Liver (tissue), 9 donors: ENCODE measurements around the gene SMIM44. TPM values are rescaled to one million over a fixed set of nuclear protein-coding genes. Genes with fewer than 3 reads are reported as not detected.

Experiments used
- DNase-seq: peaks from one replicate; pipeline ENCODE4 v3.0.0-alpha.2; 2017; ENCODE audit warnings: low spot score
- H3K27ac ChIP-seq, 2 donors: one replicate each; pipeline ENCODE4 v1.7.0; 2013; ENCODE audit warnings: inconsistent platforms in 2 of 2, low read length in 2 of 2, control low read depth in 1 of 2, low read depth in 1 of 2, mild to moderate bottlenecking in 1 of 2
- H3K27me3 ChIP-seq, 4 donors: one replicate each; pipeline versions ENCODE4 v1.6.1 to v1.7.0; 2013; ENCODE audit warnings: low read length in 3 of 4, inconsistent platforms in 1 of 4, mild to moderate bottlenecking in 1 of 4, moderate library complexity in 1 of 4; ENCODE audit not compliant: control insufficient read depth in 4 of 4, insufficient read depth in 4 of 4
- H3K36me3 ChIP-seq, 4 donors: one replicate each; pipeline versions ENCODE4 v1.6.1 to v1.7.0; 2013; ENCODE audit warnings: low read length in 3 of 4, mild to moderate bottlenecking in 3 of 4, low read depth in 1 of 4, moderate library complexity in 1 of 4; ENCODE audit not compliant: control insufficient read depth in 4 of 4, insufficient read depth in 3 of 4
- H3K4me1 ChIP-seq, 4 donors: one replicate each; pipeline versions ENCODE4 v1.6.1 to v1.7.0; 2013; ENCODE audit warnings: low read length in 3 of 4, mild to moderate bottlenecking in 3 of 4, moderate library complexity in 1 of 4; ENCODE audit not compliant: control insufficient read depth in 4 of 4, insufficient read depth in 4 of 4
- H3K4me3 ChIP-seq, 3 donors: one replicate each; pipeline versions ENCODE4 v1.6.1 to v1.7.0; 2013; ENCODE audit warnings: low read length in 3 of 3, control low read depth in 1 of 3, low read depth in 1 of 3, mild to moderate bottlenecking in 1 of 3
- H3K9ac ChIP-seq, 2 donors: one replicate each; pipeline ENCODE4 v1.7.0; 2013; ENCODE audit warnings: low read length in 2 of 2, mild to moderate bottlenecking in 2 of 2, moderate library complexity in 2 of 2, control low read depth in 1 of 2, low read depth in 1 of 2
- H3K9me3 ChIP-seq, 4 donors: one replicate each; pipeline versions ENCODE4 v1.6.1 to v1.7.0; 2013; ENCODE audit warnings: low read length in 3 of 4; ENCODE audit not compliant: control insufficient read depth in 4 of 4
- ATF3 ChIP-seq: IDR thresholded peaks from 2 replicates; pipeline ENCODE4 v1.6.1; 2016; ENCODE audit warnings: antibody characterized with exemption
- CTCF ChIP-seq: fragments of 150-350 bp; IDR thresholded peaks from 2 replicates; pipeline ENCODE4 v1.5.1; 2017; ENCODE audit warnings: improper control_type of control experiment, low read depth, low read length; ENCODE audit not compliant: missing input control
- EGR1 ChIP-seq, 2 donors: IDR thresholded peaks; 2 replicates each; pipeline ENCODE4 v1.6.1; 2016 to 2018; ENCODE audit warnings: antibody characterized with exemption in 2 of 2, low read depth in 2 of 2
- FOXA1 ChIP-seq: IDR thresholded peaks from 2 replicates; pipeline ENCODE4 v1.6.1; 2016; ENCODE audit warnings: antibody characterized with exemption
- FOXA2 ChIP-seq: IDR thresholded peaks from 2 replicates; pipeline ENCODE4 v1.6.1; 2016; ENCODE audit warnings: antibody characterized with exemption
- GABPA ChIP-seq, 2 donors: IDR thresholded peaks in 1 of 2; conservative IDR thresholded peaks in 1 of 2; 2 replicates each; pipeline ENCODE4 v1.6.1; 2016; ENCODE audit warnings: antibody characterized with exemption in 2 of 2, mild to moderate bottlenecking in 1 of 2, moderate library complexity in 1 of 2
- HNF4A ChIP-seq, 2 donors: conservative IDR thresholded peaks; 2 replicates each; pipeline ENCODE4 v1.6.1; 2016; ENCODE audit warnings: antibody characterized with exemption in 2 of 2, mild to moderate bottlenecking in 2 of 2
- HNF4G ChIP-seq: IDR thresholded peaks from 2 replicates; pipeline ENCODE4 v1.6.1; 2016; ENCODE audit warnings: antibody characterized with exemption
- JUND ChIP-seq, 2 donors: IDR thresholded peaks; 2 replicates each; pipeline ENCODE4 v1.6.1; 2016; ENCODE audit warnings: antibody characterized with exemption in 2 of 2
- MAX ChIP-seq: IDR thresholded peaks from 2 replicates; pipeline ENCODE4 v1.6.1; 2016; ENCODE audit warnings: antibody characterized with exemption
- NR2F2 ChIP-seq: IDR thresholded peaks from 2 replicates; pipeline ENCODE4 v1.6.1; 2016; ENCODE audit warnings: antibody characterized with exemption
- RAD21 ChIP-seq, 2 donors: IDR thresholded peaks; 2 replicates each; pipeline ENCODE4 v1.6.1; 2016; ENCODE audit warnings: antibody characterized with exemption in 2 of 2, mild to moderate bottlenecking in 2 of 2
- REST ChIP-seq: IDR thresholded peaks from 2 replicates; pipeline ENCODE4 v1.6.1; 2016; ENCODE audit warnings: antibody characterized with exemption, mild to moderate bottlenecking
- RXRA ChIP-seq, 2 donors: IDR thresholded peaks; 2 replicates each; pipeline ENCODE4 v1.6.1; 2017 to 2018; ENCODE audit warnings: antibody characterized with exemption in 2 of 2, mild to moderate bottlenecking in 1 of 2
- SP1 ChIP-seq: IDR thresholded peaks from 2 replicates; pipeline ENCODE4 v1.6.1; 2018; ENCODE audit warnings: antibody characterized with exemption, mild to moderate bottlenecking
- TAF1 ChIP-seq: conservative IDR thresholded peaks from 2 replicates; pipeline ENCODE4 v1.6.1; 2016; ENCODE audit warnings: antibody characterized with exemption, mild to moderate bottlenecking
- YY1 ChIP-seq: IDR thresholded peaks from 2 replicates; pipeline ENCODE4 v1.6.1; 2016; ENCODE audit warnings: antibody characterized with exemption, mild to moderate bottlenecking
- ZBTB33 ChIP-seq: IDR thresholded peaks from 2 replicates; pipeline ENCODE4 v1.6.1; 2016; ENCODE audit warnings: antibody characterized with exemption
- WGBS: extraction: QIAGEN DNeasy Blood & Tissue Kit; methylation state at CpG from one replicate; pipeline ENCODE4 v1.1.7; 2013; 5-methylcytosine and 5-hydroxymethylcytosine counted together
- polyA plus RNA-seq, 2 donors: library from polyadenylated mRNA; stranded (reverse) in 1 of 2; unstranded in 1 of 2; fragments of 200-250 nt in 1 of 2; fragments of >200 nt in 1 of 2; fragmentation: Nextera tagmentation in 1 of 2; extraction: Ambion mirVana in 1 of 2; gene quantifications; one replicate each; pipeline versions ENCODE4 v1.2.1 to v1.2.3, GENCODE V29; 2013 to 2015
- total RNA-seq, 2 donors: library from RNA; depleted of rRNA; stranded (reverse); fragments of >200 nt; gene quantifications; one replicate each; pipeline ENCODE4 v1.2.3, GENCODE V29; 2014
- donor health status: healthy.
- donor health status: healthy.
- donor health status: healthy.
- donor health status: healthy.
- donor health status: healthy.

SMIM44 gene
- total and polyA plus RNA-seq, 4 donors, result not detected

GRCh38 chr19:3479177-3479833 lies 3.9 kb downstream of the SMIM44 start:
- Histone ChIP-seq H3K27ac (no peak overlapping the region), H3K9me3 (no peaks in the 10 kb centered on the region), H3K9ac (no peak overlapping the region), H3K27me3 (peaks cover 0 to 2% (median 0%) of the 10 kb centered on the region in 4 donors), H3K4me1 (no peaks in the 10 kb centered on the region), H3K4me3 (no peak overlapping the region), H3K36me3 (no peaks in the 10 kb centered on the region)
- WGBS, result 52% methylated on average over 7 of the region's 7 CpGs
- TF ChIP-seq NR2F2, result no peak
- no peak for TF ChIP-seq ATF3
- TF ChIP-seq RXRA (IDR thresholded peaks at IDR 0.05), result no peak
- TF ChIP-seq FOXA2, result no peak
- TF ChIP-seq ZBTB33, result no peak
- no peak for TF ChIP-seq REST
- TF ChIP-seq SP1, result no peak
- no peak for TF ChIP-seq HNF4G
- TF ChIP-seq YY1, result no peak
- no peak for TF ChIP-seq EGR1 (IDR thresholded peaks at IDR 0.05; ENCODE audit: low read depth in 2 of 2)
- TF ChIP-seq HNF4A (conservative IDR thresholded peaks at IDR 0.05), result no peak
- TF ChIP-seq RAD21 (IDR thresholded peaks at IDR 0.05), result no peak
- TF ChIP-seq FOXA1, result no peak
- no peak for TF ChIP-seq MAX
- TF ChIP-seq GABPA (IDR thresholded peaks at IDR 0.05 in 1 of 2, conservative IDR thresholded peaks at IDR 0.05 in 1 of 2), result no peak
- TF ChIP-seq JUND (IDR thresholded peaks at IDR 0.05), result no peak
- no peak for TF ChIP-seq TAF1
- no peak for TF ChIP-seq CTCF
- DNase-seq, result no peak
